ENCODE data around the gene WDFY4. TPM values are rescaled to one million over a fixed set of nuclear protein-coding genes. Genes with fewer than 3 reads are reported as not detected.

Gene WDFY4
- total and polyA plus RNA-seq, 2 donors (not counting 3 experiments of a cell fraction or from before 2014, with no cell fraction given), result 10.1 to 10.2 TPM

GRCh38 chr10:48690791-48691660 is 6.4 kb downstream of the WDFY4 start:
- Histone ChIP-seq H4K20me1 (replicated peaks; ENCODE audit: control insufficient read depth, extremely low read depth, insufficient read depth, low read length) (no peaks in the 10 kb centered on the region), H3K27ac (ENCODE audit: insufficient read depth, low read depth, low read length) (no peak overlapping the region), H3K9me1 (replicated peaks; ENCODE audit: control insufficient read depth, extremely low read depth, insufficient read depth, low read length) (no peaks in the 10 kb centered on the region), H3K4me2 (ENCODE audit: insufficient read depth, low read length) (no peak overlapping the region), H3K9me3 (replicated peaks; ENCODE audit: control insufficient read depth, insufficient read depth, low read length) (no peaks in the 10 kb centered on the region), H3K79me2 (ENCODE audit: control insufficient read depth, insufficient read depth, low read length) (no peaks in the 10 kb centered on the region), H3K9ac (replicated peaks; ENCODE audit: extremely low read depth, insufficient read depth, low read length) (no peak overlapping the region), H3K4me3 (replicated peaks in 1 of 3; ENCODE audit: insufficient read depth in 1 of 3, low read depth in 1 of 3, low read length in 3 of 3) (no peak overlapping the region), H3K36me3 (ENCODE audit: control insufficient read depth in 2 of 2, extremely low read depth in 1 of 2, insufficient read depth in 2 of 2, low read length in 2 of 2) (no peaks in the 10 kb centered on the region), H2AFZ (ENCODE audit: low read depth, low read length) (no peak overlapping the region), H3K27me3 (ENCODE audit: control insufficient read depth in 2 of 2, insufficient read depth in 2 of 2, low read length in 2 of 2) (peaks cover 3% of the 10 kb centered on the region in 2 experiments), H3K4me1 (ENCODE audit: control insufficient read depth, extremely low read depth, insufficient read depth, low read length) (no peaks in the 10 kb centered on the region)
- no TSS peak for BruUV-seq (replicated peaks)
- intact Hi-C loops (cut with micrococcal nuclease) (no loop called here), dilution Hi-C loops (cut with MboI; ENCODE audit: extremely low pct_ligation_motif_present, low sequenced_read_pairs) (no loop called here)
- FAIRE-seq (no peak), DNase-seq (ENCODE audit: low read depth, low spot score) (no peak)
- ChIA-PET POLR2A (no interaction called here), CTCF (no interaction called here)
- no peak for TF ChIP-seq POLR2AphosphoS5 (IDR thresholded peaks at IDR 0.05; ENCODE audit: insufficient read depth, low read depth, low read length)
- TF ChIP-seq EZH2 (IDR thresholded peaks at IDR 0.05; ENCODE audit: borderline replicate concordance, low read depth, low read length, severe bottlenecking), result no peak
- TF ChIP-seq POLR2A (IDR thresholded peaks at IDR 0.05; ENCODE audit: low read depth, low read length), result no peak
- TF ChIP-seq, protein P1, sequence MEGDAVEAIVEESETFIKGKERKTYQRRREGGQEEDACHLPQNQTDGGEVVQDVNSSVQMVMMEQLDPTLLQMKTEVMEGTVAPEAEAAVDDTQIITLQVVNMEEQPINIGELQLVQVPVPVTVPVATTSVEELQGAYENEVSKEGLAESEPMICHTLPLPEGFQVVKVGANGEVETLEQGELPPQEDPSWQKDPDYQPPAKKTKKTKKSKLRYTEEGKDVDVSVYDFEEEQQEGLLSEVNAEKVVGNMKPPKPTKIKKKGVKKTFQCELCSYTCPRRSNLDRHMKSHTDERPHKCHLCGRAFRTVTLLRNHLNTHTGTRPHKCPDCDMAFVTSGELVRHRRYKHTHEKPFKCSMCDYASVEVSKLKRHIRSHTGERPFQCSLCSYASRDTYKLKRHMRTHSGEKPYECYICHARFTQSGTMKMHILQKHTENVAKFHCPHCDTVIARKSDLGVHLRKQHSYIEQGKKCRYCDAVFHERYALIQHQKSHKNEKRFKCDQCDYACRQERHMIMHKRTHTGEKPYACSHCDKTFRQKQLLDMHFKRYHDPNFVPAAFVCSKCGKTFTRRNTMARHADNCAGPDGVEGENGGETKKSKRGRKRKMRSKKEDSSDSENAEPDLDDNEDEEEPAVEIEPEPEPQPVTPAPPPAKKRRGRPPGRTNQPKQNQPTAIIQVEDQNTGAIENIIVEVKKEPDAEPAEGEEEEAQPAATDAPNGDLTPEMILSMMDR (IDR thresholded peaks at IDR 0.05; ENCODE audit: extremely low read depth in 1 of 2, insufficient read depth in 1 of 2, low read depth in 1 of 2, low read length in 2 of 2), result no peak
- no peak for TF ChIP-seq MAX (IDR thresholded peaks at IDR 0.05; ENCODE audit: insufficient read depth, insufficient read length)
- no peak for TF ChIP-seq FOS (IDR thresholded peaks at IDR 0.05; ENCODE audit: borderline replicate concordance, insufficient read depth, low read length)
- TF ChIP-seq JUN (IDR thresholded peaks at IDR 0.05; ENCODE audit: borderline replicate concordance, insufficient read depth, insufficient read length, low read depth), result no peak
- TF ChIP-seq GATA2 (IDR thresholded peaks at IDR 0.05; ENCODE audit: insufficient read depth, insufficient read length, low read depth, low read length), result no peak
- TF ChIP-seq MYC (IDR thresholded peaks at IDR 0.05; ENCODE audit: low read depth, low read length), result no peak
